Hypothalamus (tissue), 51 donors: Measurements from ENCODE around the gene IL1RAPL1.

ENCODE experiments used
- DNase-seq, 51 donors: peaks; one replicate each; lab custom pipeline; 2025; lab: John Stamatoyannopoulos, UW

IL1RAPL1 gene

GRCh38 chrX:29604381-29604780 lies 1017.1 kb downstream of the IL1RAPL1 start:
- DNase-seq = no peak

- no peak for DNase-seq
Measured at GRCh38 chrX:29617276-29617675, 1030.0 kb downstream of the IL1RAPL1 start.

- peak in 1 of 51 donors; percentile 19 for DNase-seq
Measured at GRCh38 chrX:29617725-29618124, 1030.5 kb downstream of the IL1RAPL1 start.

- DNase-seq = no peak
Measured at GRCh38 chrX:29627833-29628232, 1040.6 kb downstream of the IL1RAPL1 start.

GRCh38 chrX:29634516-29634915 lies 1047.3 kb downstream of the IL1RAPL1 start:
- DNase-seq = no peak

GRCh38 chrX:29636331-29636730 lies 1049.1 kb downstream of the IL1RAPL1 start:
- DNase-seq = no peak

GRCh38 chrX:29640106-29640505 lies 1052.9 kb downstream of the IL1RAPL1 start:
- DNase-seq = peak in 4 of 51 donors; percentile 0 to 20 (median 4)

GRCh38 chrX:29641461-29641860 lies 1054.2 kb downstream of the IL1RAPL1 start:
- no peak for DNase-seq

- DNase-seq = no peak
Measured at GRCh38 chrX:29643181-29643580, 1055.9 kb downstream of the IL1RAPL1 start.

GRCh38 chrX:29648161-29648560 lies 1060.9 kb downstream of the IL1RAPL1 start:
- no peak for DNase-seq

GRCh38 chrX:29652484-29652883 lies 1065.2 kb downstream of the IL1RAPL1 start:
- DNase-seq = no peak

- DNase-seq = no peak
Measured at GRCh38 chrX:29653721-29654120, 1066.5 kb downstream of the IL1RAPL1 start.

GRCh38 chrX:29659911-29660310 lies 1072.7 kb downstream of the IL1RAPL1 start:
- no peak for DNase-seq

- DNase-seq = no peak
Measured at GRCh38 chrX:29661290-29661689, 1074.0 kb downstream of the IL1RAPL1 start.

- no peak for DNase-seq
Measured at GRCh38 chrX:29662101-29662500, 1074.9 kb downstream of the IL1RAPL1 start.

GRCh38 chrX:29662759-29663503 lies 1075.7 kb downstream of the IL1RAPL1 start:
- DNase-seq = peak in 2 of 51 donors; percentile 12 to 38

GRCh38 chrX:29665532-29665931 lies 1078.3 kb downstream of the IL1RAPL1 start:
- DNase-seq = no peak

- no peak for DNase-seq
Measured at GRCh38 chrX:29666366-29666765, 1079.1 kb downstream of the IL1RAPL1 start.

GRCh38 chrX:29671421-29671820 lies 1084.2 kb downstream of the IL1RAPL1 start:
- no peak for DNase-seq

- peak in 2 of 51 donors; percentile 2 to 6 for DNase-seq
Measured at GRCh38 chrX:29687687-29688086, 1100.4 kb downstream of the IL1RAPL1 start.

- no peak for DNase-seq
Measured at GRCh38 chrX:29690061-29690460, 1102.8 kb downstream of the IL1RAPL1 start.

GRCh38 chrX:29691044-29691443 lies 1103.8 kb downstream of the IL1RAPL1 start:
- DNase-seq = no peak

GRCh38 chrX:29693912-29694311 lies 1106.7 kb downstream of the IL1RAPL1 start:
- DNase-seq = no peak
